Gastrocnemius medialis (tissue), 4 donors: ENCODE measurements around the gene DNA2. TPM values are rescaled to one million over a fixed set of nuclear protein-coding genes. Genes with fewer than 3 reads are reported as not detected.

Experiments
- ATAC-seq, 2 donors: fragments of 150-250 bp; one replicate each; pipeline ENCODE4 v1.9.1; 2016
- DNase-seq, 2 donors: peaks; one replicate each; pipeline ENCODE4 v3.0.0-alpha.2; 2019
- H3K27ac ChIP-seq, 4 donors: fragments of 200-600 bp; sonication (generic); 1 replicate in 1 of 4; 2 replicates in 3 of 4; pipeline ENCODE4 v1.5.1; 2016 to 2018; ENCODE audit warnings: mild to moderate bottlenecking in 2 of 4, moderate library complexity in 1 of 4
- H3K27me3 ChIP-seq, 3 donors: fragments of 200-600 bp; sonication (generic) in 2 of 3; 1 replicate in 1 of 3; 2 replicates in 2 of 3; pipeline versions ENCODE4 v1.5.1 to v1.6.0; 2016 to 2019; ENCODE audit warnings: mild to moderate bottlenecking in 1 of 3, moderate library complexity in 1 of 3
- H3K36me3 ChIP-seq, 2 donors: fragments of 200-600 bp; sonication (generic) in 1 of 2; one replicate each; pipeline ENCODE4 v1.5.1; 2017 to 2018
- H3K4me1 ChIP-seq, 2 donors: fragments of 200-600 bp; sonication (generic) in 1 of 2; one replicate each; pipeline ENCODE4 v1.5.1; 2016 to 2017; ENCODE audit warnings: mild to moderate bottlenecking in 2 of 2
- H3K4me3 ChIP-seq, 4 donors: fragments of 200-600 bp; sonication (generic) in 3 of 4; 1 replicate in 1 of 4; 2 replicates in 3 of 4; pipeline ENCODE4 v1.5.1; 2016 to 2019; ENCODE audit warnings: mild to moderate bottlenecking in 2 of 4
- H3K9me3 ChIP-seq, 3 donors: fragments of 200-600 bp; sonication (generic) in 2 of 3; 1 replicate in 1 of 3; 2 replicates in 2 of 3; pipeline ENCODE4 v1.5.1; 2016 to 2019
- POLR2A ChIP-seq, 2 donors: fragments of 450-650 bp; IDR thresholded peaks; one replicate each; pipeline ENCODE4 v1.6.1; 2017; ENCODE audit warnings: antibody characterized with exemption in 2 of 2, mild to moderate bottlenecking in 2 of 2, moderate library complexity in 2 of 2
- in situ Hi-C, 4 donors: fragments of 200-750 bp; cut with MboI; loops; one replicate each; pipeline versions ENCODE4 v1.15.0 to v1.8.0; 2017; ENCODE audit warnings: low sequenced_read_pairs in 4 of 4
- intact Hi-C: fragments of 100-400 bp; cut with DNase I; formaldehyde crosslinking; loops from one replicate; pipeline ENCODE4 v1.15.1; 2023; ENCODE audit warnings: low total_unique reads
- total RNA-seq, 4 donors: library from RNA; depleted of rRNA; stranded (reverse); fragments of >200 nt; gene quantifications; one replicate each; pipeline versions ENCODE4 v1.1.0 to v1.2.3, GENCODE V29; 2016
- TF ChIP-seq, protein P1 (sequence below), 5 experiments: fragments of 450-650 bp in 3 of 5; fragments of 200-600 bp in 2 of 5; sonication (generic) in 2 of 5; IDR thresholded peaks in 4 of 5; conservative IDR thresholded peaks in 1 of 5; 1 replicate in 4 of 5; 2 replicates in 1 of 5; pipeline ENCODE4 v1.5.1; 2016 to 2019; ENCODE audit warnings: antibody characterized with exemption in 5 of 5, mild to moderate bottlenecking in 3 of 5, moderate library complexity in 3 of 5

Gene DNA2
- total RNA-seq, 4 donors from 2014 or later: 1.0 to 2.3 (median 1.9) TPM

DNA sequence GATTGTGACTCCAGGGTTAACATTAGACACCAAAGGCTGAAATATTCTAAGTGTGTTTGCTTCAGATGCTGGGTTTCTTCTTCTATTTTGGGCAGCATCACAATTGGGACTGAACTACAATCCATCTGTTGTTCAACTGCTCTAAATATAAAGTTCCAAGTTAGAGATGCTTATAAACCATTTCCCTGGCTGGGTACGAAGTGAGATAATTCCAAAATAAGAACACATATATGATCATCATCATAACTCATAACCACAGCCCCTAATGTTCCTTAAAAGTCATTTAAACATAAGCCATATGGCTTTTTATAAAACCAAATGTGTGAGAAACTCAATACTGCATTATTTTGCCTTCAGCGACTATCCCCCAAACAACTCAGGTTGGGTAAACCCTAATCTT is 28.8 kb downstream of the DNA2 start:
- ATAC-seq (no peak), DNase-seq (no peak)
- TF ChIP-seq, protein P1, sequence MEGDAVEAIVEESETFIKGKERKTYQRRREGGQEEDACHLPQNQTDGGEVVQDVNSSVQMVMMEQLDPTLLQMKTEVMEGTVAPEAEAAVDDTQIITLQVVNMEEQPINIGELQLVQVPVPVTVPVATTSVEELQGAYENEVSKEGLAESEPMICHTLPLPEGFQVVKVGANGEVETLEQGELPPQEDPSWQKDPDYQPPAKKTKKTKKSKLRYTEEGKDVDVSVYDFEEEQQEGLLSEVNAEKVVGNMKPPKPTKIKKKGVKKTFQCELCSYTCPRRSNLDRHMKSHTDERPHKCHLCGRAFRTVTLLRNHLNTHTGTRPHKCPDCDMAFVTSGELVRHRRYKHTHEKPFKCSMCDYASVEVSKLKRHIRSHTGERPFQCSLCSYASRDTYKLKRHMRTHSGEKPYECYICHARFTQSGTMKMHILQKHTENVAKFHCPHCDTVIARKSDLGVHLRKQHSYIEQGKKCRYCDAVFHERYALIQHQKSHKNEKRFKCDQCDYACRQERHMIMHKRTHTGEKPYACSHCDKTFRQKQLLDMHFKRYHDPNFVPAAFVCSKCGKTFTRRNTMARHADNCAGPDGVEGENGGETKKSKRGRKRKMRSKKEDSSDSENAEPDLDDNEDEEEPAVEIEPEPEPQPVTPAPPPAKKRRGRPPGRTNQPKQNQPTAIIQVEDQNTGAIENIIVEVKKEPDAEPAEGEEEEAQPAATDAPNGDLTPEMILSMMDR (IDR thresholded peaks at IDR 0.05 in 4 of 5, conservative IDR thresholded peaks at IDR 0.05 in 1 of 5): no peak
- TF ChIP-seq POLR2A (IDR thresholded peaks at IDR 0.05): no peak
- H3K36me3 ChIP-seq: no peaks in the 10 kb centered on the region
- no peak overlapping the region for H3K27ac ChIP-seq
- H3K27me3 ChIP-seq: no peaks in the 10 kb centered on the region
- no peaks in the 10 kb centered on the region for H3K9me3 ChIP-seq
- no peaks in the 10 kb centered on the region for H3K4me1 ChIP-seq
- intact Hi-C loops (no loop called here), in situ Hi-C loops (no loop called here)
- H3K4me3 ChIP-seq: no peak overlapping the region

DNA sequence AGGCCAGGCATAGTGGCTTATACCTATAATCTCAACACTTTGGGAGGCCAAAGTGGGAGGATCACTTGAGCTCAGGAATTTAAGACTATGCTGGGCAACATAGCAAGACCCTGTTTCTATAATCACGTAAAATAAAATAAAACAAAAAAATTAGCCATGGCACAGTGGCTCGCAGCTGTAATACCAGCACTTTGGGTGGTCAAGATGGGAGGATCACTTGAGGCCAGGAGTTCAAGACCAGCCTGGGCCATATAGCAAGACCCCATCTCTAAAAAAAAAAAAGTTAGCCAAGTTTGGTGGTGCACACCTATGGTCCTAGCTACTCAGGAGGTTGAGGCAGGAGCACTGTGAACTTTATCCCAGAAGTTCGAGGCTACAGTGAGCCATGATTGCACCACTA is 30.9 kb downstream of the DNA2 start:
- in situ Hi-C loops (no loop called here), intact Hi-C loops (no loop called here)
- H3K27ac ChIP-seq: no peak overlapping the region
- no peaks in the 10 kb centered on the region for H3K9me3 ChIP-seq
- H3K36me3 ChIP-seq: no peaks in the 10 kb centered on the region
- DNase-seq (no peak), ATAC-seq (no peak)
- TF ChIP-seq POLR2A (IDR thresholded peaks at IDR 0.05): no peak
- TF ChIP-seq, protein P1 (IDR thresholded peaks at IDR 0.05 in 4 of 5, conservative IDR thresholded peaks at IDR 0.05 in 1 of 5): no peak
- no peaks in the 10 kb centered on the region for H3K27me3 ChIP-seq
- no peaks in the 10 kb centered on the region for H3K4me1 ChIP-seq
- no peak overlapping the region for H3K4me3 ChIP-seq

DNA sequence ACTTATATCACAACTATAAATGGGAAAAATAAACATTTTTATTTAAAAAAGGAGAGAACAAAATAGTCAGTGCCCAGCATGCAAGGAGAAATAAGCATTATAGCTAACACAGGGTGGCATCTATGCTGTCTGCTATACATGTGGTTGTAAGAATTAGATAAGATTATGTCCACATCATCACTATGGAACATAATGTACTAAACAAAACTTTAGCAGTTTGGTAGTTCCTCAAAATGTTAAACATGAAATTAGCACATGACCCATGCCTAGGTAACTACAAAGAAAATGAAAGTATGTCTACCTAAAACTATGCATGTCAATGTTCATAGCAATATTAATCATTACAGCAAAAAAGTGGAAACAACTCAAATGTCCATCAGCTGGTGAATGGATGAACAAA is 36.0 kb downstream of the DNA2 start:
- in situ Hi-C loops: no loop called here
- DNase-seq: no peak
- no peaks in the 10 kb centered on the region for H3K9me3 ChIP-seq
- no peaks in the 10 kb centered on the region for H3K4me1 ChIP-seq
- H3K4me3 ChIP-seq: no peak overlapping the region
- no peak overlapping the region for H3K27ac ChIP-seq
- H3K36me3 ChIP-seq: no peaks in the 10 kb centered on the region
- ATAC-seq: no peak
- no peaks in the 10 kb centered on the region for H3K27me3 ChIP-seq
- no peak for TF ChIP-seq POLR2A (IDR thresholded peaks at IDR 0.05)
- TF ChIP-seq, protein P1 (IDR thresholded peaks at IDR 0.05 in 4 of 5, conservative IDR thresholded peaks at IDR 0.05 in 1 of 5): no peak
- intact Hi-C loops: no loop called here

DNA sequence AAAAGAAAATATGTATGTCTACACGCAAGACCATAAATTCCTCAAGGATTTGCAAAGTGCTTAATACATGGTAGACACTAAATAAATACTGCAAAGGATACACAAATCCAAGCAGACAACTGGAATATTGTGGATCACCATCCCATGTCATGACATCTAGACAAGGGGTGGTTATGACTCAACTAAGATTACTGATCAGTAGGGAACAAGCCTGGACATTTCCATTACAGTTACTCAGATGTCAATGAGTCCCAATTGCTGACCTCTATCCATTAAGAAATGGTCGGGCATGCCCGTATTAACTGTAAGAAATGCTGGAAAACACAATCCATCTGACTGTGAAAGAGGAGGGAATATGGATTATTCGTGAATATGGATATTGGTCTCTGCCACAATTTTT is 37.1 kb downstream of the DNA2 start:
- H3K27me3 ChIP-seq: no peaks in the 10 kb centered on the region
- intact Hi-C loops (no loop called here), in situ Hi-C loops (no loop called here)
- no peaks in the 10 kb centered on the region for H3K4me1 ChIP-seq
- H3K4me3 ChIP-seq: no peak overlapping the region
- H3K27ac ChIP-seq: no peak overlapping the region
- H3K36me3 ChIP-seq: no peaks in the 10 kb centered on the region
- no peak for ATAC-seq
- no peak for DNase-seq
- TF ChIP-seq, protein P1 (IDR thresholded peaks at IDR 0.05 in 4 of 5, conservative IDR thresholded peaks at IDR 0.05 in 1 of 5): no peak
- TF ChIP-seq POLR2A (IDR thresholded peaks at IDR 0.05): no peak
- no peaks in the 10 kb centered on the region for H3K9me3 ChIP-seq

DNA sequence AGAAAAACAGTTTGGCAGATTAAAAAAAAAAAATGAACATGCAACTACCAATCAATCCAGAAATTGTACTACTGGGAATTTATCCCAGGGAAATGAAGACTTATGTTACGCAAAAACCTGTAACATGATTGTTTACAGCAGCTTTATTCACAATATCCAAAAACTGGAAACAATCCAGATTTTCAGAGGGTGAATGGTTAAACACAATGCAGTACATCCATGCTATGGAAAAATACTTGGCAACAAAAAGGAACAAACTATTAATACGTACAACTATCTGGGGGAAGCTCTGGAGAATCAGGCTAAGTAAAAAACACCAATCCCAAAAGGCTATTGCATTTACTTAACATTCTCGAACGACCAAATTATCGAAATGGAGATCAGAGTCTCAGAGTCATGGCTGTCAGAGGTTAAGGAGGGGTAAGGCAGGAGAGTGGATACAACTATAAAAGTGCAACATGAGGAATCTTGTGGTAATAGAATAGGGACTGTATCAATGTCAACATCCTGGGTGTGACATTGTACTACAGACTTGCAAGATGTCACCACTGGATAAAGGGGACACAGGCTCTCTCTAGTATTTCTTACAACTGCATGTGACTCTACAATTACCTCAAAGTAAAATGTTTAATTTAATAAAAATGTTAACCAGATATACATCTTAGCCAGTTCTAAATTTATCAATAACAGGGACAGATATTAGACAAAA is 43.2 kb downstream of the DNA2 start:
- no peak for DNase-seq
- in situ Hi-C loops: no loop called here
- no peaks in the 10 kb centered on the region for H3K36me3 ChIP-seq
- no peaks in the 10 kb centered on the region for H3K9me3 ChIP-seq
- ATAC-seq: no peak
- TF ChIP-seq, protein P1 (IDR thresholded peaks at IDR 0.05 in 4 of 5, conservative IDR thresholded peaks at IDR 0.05 in 1 of 5): no peak
- TF ChIP-seq POLR2A (IDR thresholded peaks at IDR 0.05): no peak
- H3K4me3 ChIP-seq: no peak overlapping the region
- intact Hi-C loops: no loop called here
- no peak overlapping the region for H3K27ac ChIP-seq
- no peaks in the 10 kb centered on the region for H3K27me3 ChIP-seq
- H3K4me1 ChIP-seq: no peaks in the 10 kb centered on the region
